DOHH2 (cell line): ENCODE measurements around the gene MRGPRF.

Experiments
- H3F3A ChIP-seq: fragments of 200-600 bp; sonication (generic), shearing (Covaris generic); 2 replicates; pipeline ENCODE4 v1.6.0; 2016; ENCODE audit warnings: antibody characterized with exemption, mild to moderate bottlenecking; ENCODE audit not compliant: control insufficient read depth, insufficient read depth
- H3K27ac ChIP-seq: fragments of 200-600 bp; sonication (generic); 2 replicates; pipeline ENCODE4 v1.5.1; 2014; ENCODE audit warnings: low read depth, mild to moderate bottlenecking, low read length, moderate library complexity
- H3K27me3 ChIP-seq: fragments of 200-600 bp; sonication (generic); 2 replicates; pipeline ENCODE4 v1.6.1; 2014; ENCODE audit warnings: mild to moderate bottlenecking, low read length, mixed read lengths; ENCODE audit not compliant: control insufficient read depth
- H3K36me3 ChIP-seq: fragments of 200-600 bp; sonication (generic); 2 replicates; pipeline ENCODE4 v1.6.1; 2014; ENCODE audit warnings: mild to moderate bottlenecking, low read length, moderate library complexity, mixed read lengths; ENCODE audit not compliant: control insufficient read depth
- H3K4me1 ChIP-seq: fragments of 200-600 bp; sonication (generic); 2 replicates; pipeline ENCODE4 v1.6.1; 2014; ENCODE audit warnings: mild to moderate bottlenecking, low read length, mixed read lengths; ENCODE audit not compliant: control insufficient read depth
- H3K4me2 ChIP-seq: fragments of 200-600 bp; sonication (generic); 2 replicates; pipeline ENCODE4 v1.6.0; 2014; ENCODE audit warnings: mild to moderate bottlenecking, low read length, moderate library complexity
- H3K4me3 ChIP-seq: fragments of 200-600 bp; sonication (generic); 2 replicates; pipeline ENCODE4 v1.5.1; 2014; ENCODE audit warnings: mild to moderate bottlenecking, low read length, mixed read lengths
- H3K79me2 ChIP-seq: fragments of 200-600 bp; sonication (generic); 2 replicates; pipeline ENCODE4 v1.6.1; 2014; ENCODE audit warnings: mild to moderate bottlenecking, low read length, mixed read lengths; ENCODE audit not compliant: control insufficient read depth
- H3K9me2 ChIP-seq: fragments of 200-600 bp; sonication (generic); replicated peaks from 2 replicates; pipeline ENCODE4 v1.6.1; 2014; ENCODE audit warnings: mild to moderate bottlenecking, low read length, mixed read lengths; ENCODE audit not compliant: control insufficient read depth
- H3K9me3 ChIP-seq: fragments of 200-600 bp; sonication (generic); 2 replicates; pipeline ENCODE4 v1.6.1; 2014; ENCODE audit warnings: antibody characterized with exemption, low read length, mixed read lengths; ENCODE audit not compliant: control insufficient read depth, insufficient read depth
- H4K20me1 ChIP-seq: fragments of 200-600 bp; sonication (generic); 2 replicates; pipeline ENCODE4 v1.6.0; 2014; ENCODE audit warnings: low read depth, mild to moderate bottlenecking, antibody characterized with exemption, low read length, moderate library complexity; ENCODE audit not compliant: control insufficient read depth, insufficient read depth
- CTCF ChIP-seq: fragments of 200-600 bp; sonication (generic); IDR thresholded peaks from one replicate; pipeline ENCODE4 v1.5.1; 2014; ENCODE audit warnings: antibody characterized with exemption, mild to moderate bottlenecking, low read depth, low read length; ENCODE audit not compliant: poor library complexity, severe bottlenecking
- EZH2phosphoT487 ChIP-seq: fragments of 200-600 bp; sonication (generic); IDR thresholded peaks from 2 replicates; pipeline ENCODE4 v1.6.1; 2017; ENCODE audit warnings: borderline replicate concordance, mild to moderate bottlenecking, antibody characterized with exemption, low read length, moderate library complexity, mixed read lengths

The MRGPRF gene

DNA sequence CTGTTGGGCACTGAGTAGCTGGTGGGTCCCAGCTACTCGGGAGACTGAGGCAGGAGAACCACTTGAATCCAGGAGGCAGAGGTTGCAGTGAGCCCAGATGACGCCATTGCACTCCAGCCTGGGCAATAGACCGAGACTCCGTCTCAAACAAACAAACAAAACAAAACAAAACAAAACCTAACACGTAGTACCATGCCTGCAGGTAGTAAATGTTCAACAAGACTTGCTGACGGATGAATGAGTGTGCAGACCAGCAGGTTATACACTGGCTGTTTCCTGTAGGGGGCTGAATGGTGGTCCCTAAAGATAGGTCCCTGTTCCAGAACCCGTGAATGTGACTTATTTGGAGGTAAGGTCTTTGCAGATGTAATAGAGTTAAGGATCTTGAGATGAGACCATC is 19.5 kb downstream of the MRGPRF start:
- Histone ChIP-seq H3K9me3 (no peaks in the 10 kb centered on the region), H3K4me3 (no peak overlapping the region), H4K20me1 (no peaks in the 10 kb centered on the region), H3K27me3 (peaks cover 3% of the 10 kb centered on the region), H3K27ac (no peak overlapping the region), H3K4me1 (no peaks in the 10 kb centered on the region), H3F3A (no peaks in the 10 kb centered on the region), H3K36me3 (no peaks in the 10 kb centered on the region), H3K4me2 (no peak overlapping the region), H3K9me2 (no peaks in the 10 kb centered on the region), H3K79me2 (no peaks in the 10 kb centered on the region)
- TF ChIP-seq EZH2phosphoT487 (no peak), CTCF (no peak)

DNA sequence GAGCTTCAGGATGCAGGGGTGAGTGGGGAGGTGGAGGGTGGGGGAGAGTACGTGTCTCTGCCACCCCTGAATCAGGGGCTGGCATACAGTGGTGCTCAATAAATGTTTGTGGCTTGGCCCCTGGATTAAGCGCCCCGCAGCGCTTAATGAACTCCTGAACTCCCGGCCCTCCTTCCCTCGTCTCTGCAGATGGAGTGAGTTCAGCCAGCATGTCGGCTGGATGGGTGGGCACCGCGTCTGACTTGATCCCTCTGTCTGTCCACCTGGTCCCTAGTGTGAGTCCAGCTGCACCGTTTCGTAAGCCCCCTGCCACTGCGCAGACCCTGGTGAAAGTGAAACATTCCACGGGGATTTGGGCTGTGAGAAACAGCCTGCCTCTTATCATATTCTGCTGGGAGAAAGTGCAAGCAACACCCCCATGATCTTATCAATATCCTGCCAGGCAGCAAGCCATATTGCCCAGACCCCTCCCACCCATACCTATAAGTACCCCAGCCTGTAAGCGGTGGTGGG is 20.2 kb downstream of the MRGPRF start:
- H3K9me2 ChIP-seq = no peaks in the 10 kb centered on the region
- no peaks in the 10 kb centered on the region for H3K9me3 ChIP-seq
- H3K27me3 ChIP-seq = peaks cover 8% of the 10 kb centered on the region
- no peaks in the 10 kb centered on the region for H3F3A ChIP-seq
- no peaks in the 10 kb centered on the region for H3K79me2 ChIP-seq
- no peak for TF ChIP-seq EZH2phosphoT487
- TF ChIP-seq CTCF = no peak
- H3K4me2 ChIP-seq = no peak overlapping the region
- H3K27ac ChIP-seq = no peak overlapping the region
- H4K20me1 ChIP-seq = no peaks in the 10 kb centered on the region
- no peak overlapping the region for H3K4me3 ChIP-seq
- no peaks in the 10 kb centered on the region for H3K4me1 ChIP-seq
- no peaks in the 10 kb centered on the region for H3K36me3 ChIP-seq

DNA sequence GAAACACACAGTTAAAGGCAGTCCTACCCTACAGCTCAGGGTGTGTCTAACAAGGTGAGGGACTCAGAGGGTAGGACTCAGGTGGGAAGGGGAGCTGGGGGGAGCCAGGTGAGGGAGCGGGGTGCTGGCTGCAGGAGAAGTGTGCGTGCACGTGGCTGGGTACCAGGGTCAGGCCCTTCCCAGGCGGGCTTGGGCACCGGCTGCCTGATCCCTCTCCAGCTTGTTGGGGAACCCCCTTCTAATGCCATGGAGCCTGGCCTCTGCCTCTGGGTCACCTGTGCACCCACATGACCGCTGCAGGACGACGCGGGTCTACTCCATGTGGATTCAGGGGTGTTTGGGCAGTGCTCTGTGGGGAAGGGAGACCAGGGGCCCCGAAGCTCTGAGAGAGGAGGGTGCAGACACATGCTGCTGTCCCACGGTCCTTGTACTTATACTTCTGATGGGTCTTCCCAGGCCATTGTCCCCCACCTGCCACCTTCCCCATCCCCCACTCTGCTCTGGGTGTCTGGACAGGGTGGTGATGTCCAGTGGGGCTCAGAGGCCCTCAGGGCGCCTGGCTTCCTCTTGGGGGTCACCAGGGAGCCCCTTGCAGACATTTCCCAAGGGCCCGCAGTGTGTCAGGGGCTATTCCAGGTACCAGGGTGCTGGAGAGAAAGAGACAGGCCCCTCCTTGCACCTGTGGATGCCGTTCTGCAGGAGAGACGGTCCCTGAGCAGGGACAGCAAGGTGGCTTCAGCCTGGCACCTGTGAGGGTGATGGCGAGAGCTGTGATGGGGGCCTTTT is 21.9 kb downstream of the MRGPRF start:
- no peaks in the 10 kb centered on the region for H3K4me1 ChIP-seq
- H3K79me2 ChIP-seq = no peaks in the 10 kb centered on the region
- H3K36me3 ChIP-seq = no peaks in the 10 kb centered on the region
- H4K20me1 ChIP-seq = no peaks in the 10 kb centered on the region
- TF ChIP-seq EZH2phosphoT487 (no peak), CTCF (no peak)
- peaks cover 15% of the 10 kb centered on the region for H3K27me3 ChIP-seq
- H3F3A ChIP-seq = no peaks in the 10 kb centered on the region
- H3K4me3 ChIP-seq = no peak overlapping the region
- H3K27ac ChIP-seq = no peak overlapping the region
- H3K9me3 ChIP-seq = no peaks in the 10 kb centered on the region
- H3K4me2 ChIP-seq = no peak overlapping the region
- no peaks in the 10 kb centered on the region for H3K9me2 ChIP-seq
